ENCODE results near the gene APBB2.

The APBB2 gene

GRCh38 chr4:41098093-41099048, 116.0 kb downstream of the APBB2 start:
- no peak for DNase-seq (ENCODE audit: low spot score)

DNA sequence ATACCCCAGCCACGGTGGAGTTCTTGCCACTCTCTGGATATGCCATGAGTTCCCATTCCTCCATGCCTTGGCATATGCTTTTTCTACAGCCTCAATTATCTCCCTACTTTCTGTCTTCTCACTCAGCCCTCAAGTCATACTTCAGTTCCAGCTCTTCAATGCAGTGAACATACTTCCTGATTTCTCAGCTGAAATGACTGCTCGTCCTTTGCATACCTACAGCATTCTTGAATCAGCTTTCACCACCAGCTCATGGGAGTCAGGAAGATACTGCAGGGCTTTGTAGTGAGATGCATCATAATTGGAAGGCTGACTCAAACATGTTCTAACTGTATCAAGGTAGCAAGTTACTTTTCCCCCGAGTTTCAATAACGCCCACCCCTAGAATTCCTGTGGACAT, 118.4 kb downstream of the APBB2 start:
- no peak for DNase-seq (ENCODE audit: low spot score)

- DNase-seq (ENCODE audit: low spot score): no peak
Observed at GRCh38 chr4:41095192-41095872, 119.0 kb downstream of the APBB2 start.

- no peak for DNase-seq (ENCODE audit: low spot score)
Observed at GRCh38 chr4:41092128-41092527, 122.2 kb downstream of the APBB2 start.

DNA sequence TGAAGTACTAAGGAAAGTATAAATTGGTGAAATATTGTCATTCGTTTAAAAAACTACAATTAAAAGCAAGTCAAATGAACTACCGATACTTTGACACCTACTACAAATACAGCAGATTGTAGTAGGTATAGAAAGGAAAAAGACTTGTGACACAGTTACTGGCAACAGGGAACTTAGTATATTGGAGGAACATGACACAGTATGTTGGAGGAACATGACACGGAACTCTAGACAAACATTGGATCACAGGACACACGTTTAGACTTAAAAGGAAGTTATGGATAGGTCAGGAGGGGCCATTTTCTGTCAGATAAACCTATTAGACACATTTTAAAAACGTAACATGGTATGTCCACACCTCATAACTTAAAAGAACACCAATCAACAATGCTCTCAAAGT, 132.5 kb downstream of the APBB2 start:
- no peak for DNase-seq (ENCODE audit: low spot score)

GRCh38 chr4:41080976-41081375, 133.4 kb downstream of the APBB2 start:
- DNase-seq (ENCODE audit: low spot score): no peak

DNA sequence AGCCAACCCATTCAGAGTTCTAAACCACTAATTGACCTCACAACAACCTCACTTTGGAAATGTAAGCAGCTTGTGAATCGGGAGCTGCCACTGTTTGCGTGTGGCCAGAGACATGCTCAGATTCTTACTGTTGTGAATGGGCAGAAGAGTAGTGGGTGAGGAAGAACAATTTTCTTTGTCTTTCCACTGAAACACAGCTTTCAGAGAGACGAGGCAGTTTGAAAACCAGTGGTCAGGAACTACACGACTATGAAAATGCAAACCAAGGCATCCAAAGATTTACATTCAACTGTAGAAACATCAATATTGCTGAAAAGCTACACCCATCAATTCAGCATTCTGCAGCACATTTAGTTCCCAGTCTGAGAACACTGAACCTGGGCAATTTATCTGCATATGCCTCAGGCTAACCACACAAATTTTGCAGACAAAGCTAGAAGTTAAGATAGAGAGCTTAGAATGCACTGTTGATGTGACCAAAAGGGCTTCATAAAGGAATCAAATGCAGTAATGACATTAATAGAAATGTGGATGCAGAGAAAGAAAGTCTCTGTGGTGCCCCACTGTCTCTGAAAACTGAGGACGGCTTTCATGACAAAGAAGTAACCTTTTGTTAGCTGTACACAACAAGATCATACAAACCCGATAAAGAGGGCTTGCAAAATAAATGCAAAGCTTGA, 134.3 kb downstream of the APBB2 start:
- no peak for DNase-seq (ENCODE audit: low spot score)

DNA sequence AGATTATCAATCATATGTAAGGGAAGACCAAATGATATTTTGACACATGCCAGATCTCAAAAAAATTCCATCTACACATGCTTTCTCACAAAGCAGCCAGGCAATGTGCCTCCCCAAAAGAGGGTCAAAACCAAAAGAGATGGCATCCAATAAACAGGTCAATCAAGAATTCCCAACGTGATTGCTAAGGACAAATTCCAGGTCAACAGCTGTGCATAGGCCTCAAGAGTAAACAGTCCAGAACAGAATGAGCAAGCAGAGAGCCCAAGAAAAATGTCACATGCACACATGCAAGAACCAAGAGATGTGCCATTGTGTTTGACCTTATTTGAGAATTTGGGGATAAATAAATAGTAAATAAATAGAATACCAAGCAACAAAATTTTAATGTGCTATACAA, 136.7 kb downstream of the APBB2 start:
- no peak for DNase-seq (ENCODE audit: low spot score)

DNA sequence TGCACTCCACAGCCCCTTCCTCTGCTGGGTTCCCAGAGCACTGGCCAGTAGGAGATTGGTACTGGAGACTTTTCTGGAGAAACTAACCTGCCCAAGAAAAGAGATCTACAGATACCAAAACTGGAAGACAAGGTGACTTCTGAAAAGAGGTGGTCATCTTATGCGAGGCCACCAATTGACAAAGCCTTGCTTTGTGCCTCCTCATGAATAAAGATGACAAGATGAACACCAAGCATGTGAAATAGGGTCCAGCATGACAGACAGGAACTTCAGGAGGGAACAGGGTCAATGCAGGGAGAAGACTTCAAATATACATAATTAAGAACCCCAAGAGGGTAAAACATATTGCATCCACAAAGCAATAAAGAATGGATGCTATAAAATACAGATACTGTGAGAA, 137.9 kb downstream of the APBB2 start:
- no peak for DNase-seq (ENCODE audit: low spot score)

GRCh38 chr4:41074215-41074614, 140.1 kb downstream of the APBB2 start:
- no peak for DNase-seq (ENCODE audit: low spot score)

- no peak for DNase-seq (ENCODE audit: low spot score)
Observed at GRCh38 chr4:41072021-41072777, 142.1 kb downstream of the APBB2 start.

DNA sequence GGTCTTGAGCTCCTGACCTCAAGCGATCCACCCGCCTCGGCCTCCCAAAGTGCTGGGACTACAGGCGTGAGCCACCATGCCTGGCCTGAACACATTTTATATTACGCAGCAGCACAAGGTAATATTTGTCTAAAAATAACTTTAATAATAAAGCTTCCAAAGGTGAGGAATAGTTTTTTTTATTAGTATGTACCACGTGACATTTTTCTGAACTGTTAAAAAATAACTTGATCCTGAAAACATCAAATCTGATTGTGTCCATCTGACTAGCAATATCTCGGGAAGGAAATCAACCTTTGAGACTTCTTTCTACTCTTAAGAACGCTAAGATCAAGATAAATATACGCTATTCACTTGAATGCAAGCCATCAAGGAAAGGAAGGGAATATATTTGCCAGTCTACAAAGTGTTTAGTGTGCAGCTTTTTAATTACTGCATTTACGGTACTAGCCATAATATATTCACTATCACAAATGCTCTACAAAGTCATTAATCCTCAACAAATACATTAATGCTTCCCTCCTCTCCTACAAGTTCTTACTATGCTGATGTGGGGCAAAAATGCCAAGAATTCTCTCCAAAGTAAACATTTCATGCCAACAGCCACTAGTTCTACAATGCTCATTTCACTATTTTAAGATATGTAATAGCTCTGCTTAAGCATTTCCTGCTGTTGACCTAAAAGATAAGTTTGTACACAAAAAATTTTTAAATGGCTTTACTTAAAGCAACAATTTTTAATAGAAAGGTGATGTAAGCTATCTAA, 143.6 kb downstream of the APBB2 start:
- DNase-seq (ENCODE audit: low spot score): no peak

DNA sequence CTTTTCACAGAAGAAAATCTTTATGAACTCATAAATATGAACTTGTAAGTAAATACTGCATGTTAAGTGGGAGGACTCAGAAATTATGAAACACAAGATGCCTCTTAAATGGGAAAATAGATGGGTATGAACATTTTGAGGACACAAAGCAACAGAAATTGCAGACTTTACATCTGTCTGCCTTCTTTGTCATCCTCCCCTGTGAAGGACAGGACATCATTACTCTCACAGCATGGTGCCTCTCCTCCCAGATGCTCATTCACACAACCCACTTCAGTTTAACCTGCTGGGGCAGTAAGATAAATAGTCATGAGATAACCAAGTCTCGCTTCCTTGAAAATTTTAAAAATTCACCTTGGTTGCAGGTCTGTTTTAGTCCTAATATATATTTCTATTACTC, 144.5 kb downstream of the APBB2 start:
- no peak for DNase-seq (ENCODE audit: low spot score)

- DNase-seq (ENCODE audit: low spot score): no peak
Observed at GRCh38 chr4:41069257-41069656, 145.1 kb downstream of the APBB2 start.

DNA sequence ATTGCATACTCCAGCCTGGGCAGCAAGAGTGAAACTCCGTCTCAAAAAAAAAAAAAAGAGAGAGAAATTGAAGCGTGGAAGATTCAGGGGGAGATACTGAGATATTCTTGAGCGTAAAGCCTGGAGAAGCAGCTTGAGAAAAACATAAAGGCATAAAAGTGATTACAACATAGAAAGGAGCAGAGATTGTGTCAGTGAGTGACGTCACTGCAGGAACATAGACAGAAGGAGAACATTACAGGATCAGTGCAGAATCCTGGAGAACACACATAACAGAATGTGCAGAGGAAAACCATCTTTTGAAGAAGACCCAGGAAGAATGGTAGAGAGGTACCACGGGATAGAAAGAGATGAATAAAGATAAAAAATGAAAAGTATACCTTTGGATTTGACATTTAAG, 147.0 kb downstream of the APBB2 start:
- no peak for DNase-seq (ENCODE audit: low spot score)

GRCh38 chr4:41066049-41066448, 148.3 kb downstream of the APBB2 start:
- DNase-seq (ENCODE audit: low spot score): no peak

GRCh38 chr4:41065434-41066006, 148.8 kb downstream of the APBB2 start:
- no peak for DNase-seq (ENCODE audit: low spot score)

DNA sequence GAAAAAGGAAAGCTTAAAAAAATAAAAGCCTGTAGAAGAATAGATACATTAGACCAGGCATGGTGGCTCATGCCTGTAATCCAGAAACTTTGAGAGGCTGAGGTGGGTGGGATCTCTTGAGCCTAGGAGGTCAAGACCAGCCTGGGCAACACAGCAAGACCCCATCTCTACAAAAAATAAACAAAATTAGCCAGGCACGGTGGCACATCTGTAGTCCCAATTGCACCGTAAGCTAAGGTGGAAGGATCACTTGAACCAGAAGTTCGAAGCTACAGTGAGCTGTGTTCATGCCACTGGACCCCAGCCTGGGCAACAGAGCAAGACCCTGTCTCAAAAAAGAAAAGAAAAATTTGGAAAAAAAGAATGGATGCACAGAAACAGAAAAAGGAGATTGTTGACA, 149.4 kb downstream of the APBB2 start:
- DNase-seq (ENCODE audit: low spot score): no peak

DNA sequence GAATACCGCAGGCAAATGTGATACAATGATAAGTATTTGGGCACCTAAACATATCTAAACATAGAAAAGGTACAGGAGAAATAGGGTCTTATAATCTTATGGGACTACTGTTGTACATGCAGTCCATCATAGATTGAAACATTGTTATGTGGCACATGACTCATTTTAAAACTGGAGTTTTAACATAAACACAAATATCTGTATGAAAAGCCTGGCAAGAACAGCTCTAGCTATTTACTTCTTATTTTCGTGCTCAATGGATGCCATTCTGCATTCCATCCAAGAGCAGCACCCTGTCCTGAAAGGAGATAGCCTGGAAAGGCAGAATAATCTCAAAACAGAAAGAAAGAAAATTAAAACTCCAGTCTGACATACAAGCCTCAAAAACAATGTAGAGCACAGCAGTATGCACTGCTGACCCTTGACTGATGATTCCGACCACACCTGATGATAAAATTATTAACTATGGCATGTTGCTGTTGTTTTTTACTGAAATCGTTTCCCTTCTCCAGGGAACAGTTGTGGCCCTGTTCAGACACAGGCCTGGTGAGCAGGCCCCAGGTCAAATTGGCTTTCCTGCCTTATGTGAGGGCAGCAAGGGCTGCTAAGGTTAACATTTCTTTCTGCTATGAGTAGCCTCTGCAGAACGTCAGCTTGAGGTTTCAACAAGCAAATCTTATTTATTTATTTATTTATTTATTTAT, 152.7 kb downstream of the APBB2 start:
- DNase-seq (ENCODE audit: low spot score): no peak

All from CD4-positive, alpha-beta T cell treated with Interleukin-6 at 100 ng/mL for 8 hours (primary cell).